ELR (cell line): ENCODE results near the gene MDGA2.
"Not testable (repeated sequence)": the region's sequence is repeated elsewhere in the genome, so short reads cannot be mapped to it uniquely, and the experiment has no call there.

ENCODE experiments used
- DNase-seq: peaks from one replicate; pipeline ENCODE4 v3.0.0-alpha.2; 2015; ENCODE audit warnings: low read depth

Gene MDGA2

GRCh38 chr14:46920542-46920941, 754.9 kb downstream of the MDGA2 start:
- DNase-seq, result no peak

DNA sequence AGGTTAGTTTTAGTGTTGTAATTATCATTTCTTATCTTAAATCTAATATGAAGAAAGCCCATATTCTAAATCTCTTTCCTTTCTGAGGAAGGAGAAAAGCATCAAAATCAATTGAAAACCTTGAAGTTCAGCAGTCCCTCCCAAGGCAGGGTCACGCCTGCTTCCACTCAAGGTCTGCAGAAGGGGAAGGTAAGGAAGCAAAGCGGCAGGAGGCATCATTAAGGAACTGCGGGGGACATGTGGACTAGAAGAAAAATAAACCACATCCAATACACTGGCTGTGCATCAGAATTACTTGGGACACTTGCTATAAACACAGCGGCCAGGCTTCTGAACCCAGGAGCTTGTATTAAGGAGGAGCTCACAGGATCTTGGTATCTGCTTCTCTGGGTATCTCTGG, 759.9 kb downstream of the MDGA2 start:
- DNase-seq, result not testable (repeated sequence)

- no peak for DNase-seq
These were observed 772.6 kb downstream of the MDGA2 start for GRCh38 chr14:46902837-46903236.

- no peak for DNase-seq
These were observed 780.9 kb downstream of the MDGA2 start for GRCh38 chr14:46894476-46894875.

DNA sequence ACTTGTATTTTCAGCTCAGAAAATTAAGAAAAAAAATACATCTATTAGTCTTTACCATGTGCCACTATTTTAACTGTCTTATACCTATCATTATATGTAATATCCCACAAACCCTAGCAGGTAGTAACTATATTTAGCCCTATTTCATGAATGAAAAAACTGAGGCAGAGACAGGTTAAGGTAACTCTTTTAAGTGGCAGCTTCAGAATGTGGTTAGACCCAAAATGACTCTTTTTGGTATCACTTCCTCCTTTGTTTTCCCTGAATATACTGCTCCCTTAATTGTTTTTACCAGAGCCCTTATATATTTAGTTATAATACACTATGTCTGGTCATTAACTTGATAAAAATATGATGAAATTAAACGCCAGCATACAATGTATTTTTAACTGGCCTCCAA, 788.3 kb downstream of the MDGA2 start:
- no peak for DNase-seq

DNA sequence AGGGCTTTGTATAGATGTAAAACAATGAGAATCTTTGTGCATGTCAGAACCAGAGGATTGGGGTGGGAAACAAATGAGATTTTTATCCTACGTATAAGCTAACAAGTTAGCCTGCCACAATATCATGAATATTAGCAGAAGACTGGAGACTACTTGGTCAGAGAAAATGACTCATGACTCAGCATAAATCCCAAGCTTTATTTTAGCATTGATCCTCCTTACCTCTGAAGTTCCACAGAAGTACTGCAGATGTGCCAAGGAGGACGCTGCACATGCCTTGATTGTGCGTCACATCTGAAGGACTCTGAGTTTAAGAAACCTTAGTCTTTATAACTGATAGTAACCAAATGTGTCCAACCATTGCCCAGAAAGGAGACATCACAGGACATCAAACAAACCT, 789.8 kb downstream of the MDGA2 start:
- no peak for DNase-seq

GRCh38 chr14:46861753-46862152, 813.7 kb downstream of the MDGA2 start:
- DNase-seq, result no peak

GRCh38 chr14:46840944-46841720, 834.3 kb downstream of the MDGA2 start:
- DNase-seq, result no peak

GRCh38 chr14:46820291-46820690, 855.1 kb downstream of the MDGA2 start:
- no peak for DNase-seq

DNA sequence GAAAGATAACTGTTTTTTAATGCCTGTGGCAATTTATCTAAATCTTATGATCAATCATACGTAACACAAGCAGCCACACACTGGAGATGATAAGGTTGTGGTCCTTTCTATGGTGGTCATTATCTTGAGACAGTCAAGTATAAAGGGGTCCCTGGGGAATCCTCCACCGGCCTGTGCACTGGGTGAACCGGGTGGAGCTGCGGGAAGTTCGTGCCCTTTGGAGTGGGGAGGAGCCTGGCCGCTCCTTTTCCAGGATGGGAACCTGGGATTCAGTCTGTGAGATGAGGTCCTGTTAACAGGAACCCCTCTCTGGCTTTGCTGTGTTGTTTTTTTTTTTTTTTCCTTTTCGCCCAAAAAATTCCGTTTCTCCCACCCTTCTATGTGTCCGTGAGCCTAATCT, 856.3 kb downstream of the MDGA2 start:
- no peak for DNase-seq

DNA sequence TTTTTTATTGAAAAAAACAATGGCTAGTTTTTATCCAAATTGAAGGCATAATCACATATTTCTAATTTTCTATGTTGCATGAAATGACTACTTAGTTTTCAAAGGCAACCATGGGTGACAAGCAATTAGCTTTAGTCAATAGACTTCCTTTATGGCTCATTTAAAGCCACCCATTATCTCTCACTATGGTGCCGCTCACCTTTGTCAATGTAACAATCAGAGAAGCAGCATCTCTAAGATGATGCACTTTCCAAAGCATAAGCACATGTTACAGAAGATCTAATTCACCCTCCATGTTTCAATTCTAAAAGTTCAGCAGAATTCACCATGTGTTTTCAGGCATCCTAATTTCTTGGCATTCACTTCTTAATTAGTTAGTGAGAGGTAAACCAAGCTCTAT, 857.3 kb downstream of the MDGA2 start:
- no peak for DNase-seq

- no peak for DNase-seq
These were observed 882.3 kb downstream of the MDGA2 start for GRCh38 chr14:46793144-46793543.
